Measurements from ENCODE around the gene EIF4E.
"Not testable (repeated sequence)": the region's sequence is repeated elsewhere in the genome, so short reads cannot be mapped to it uniquely, and the experiment has no call there.

The EIF4E gene

DNA sequence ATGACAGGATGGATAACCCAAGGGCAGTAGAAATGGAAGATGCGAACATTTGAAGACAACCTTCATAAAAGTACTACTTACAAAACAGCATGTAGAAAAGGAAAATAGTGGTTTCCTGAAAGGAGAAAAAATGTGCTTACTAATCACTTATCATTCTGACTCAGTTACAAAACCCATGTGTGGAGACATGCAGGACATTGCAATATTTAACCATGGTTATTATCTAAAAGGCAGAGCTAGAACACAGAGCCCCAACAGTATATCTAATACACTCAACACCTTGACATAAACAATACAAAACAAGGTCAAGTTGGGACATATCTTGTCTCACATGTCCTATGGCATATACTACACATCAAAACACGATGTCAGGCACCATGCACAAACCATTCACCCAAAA lies 55.9 kb downstream of the EIF4E start:
- DNase-seq (ENCODE audit: low spot score), result no peak

DNA sequence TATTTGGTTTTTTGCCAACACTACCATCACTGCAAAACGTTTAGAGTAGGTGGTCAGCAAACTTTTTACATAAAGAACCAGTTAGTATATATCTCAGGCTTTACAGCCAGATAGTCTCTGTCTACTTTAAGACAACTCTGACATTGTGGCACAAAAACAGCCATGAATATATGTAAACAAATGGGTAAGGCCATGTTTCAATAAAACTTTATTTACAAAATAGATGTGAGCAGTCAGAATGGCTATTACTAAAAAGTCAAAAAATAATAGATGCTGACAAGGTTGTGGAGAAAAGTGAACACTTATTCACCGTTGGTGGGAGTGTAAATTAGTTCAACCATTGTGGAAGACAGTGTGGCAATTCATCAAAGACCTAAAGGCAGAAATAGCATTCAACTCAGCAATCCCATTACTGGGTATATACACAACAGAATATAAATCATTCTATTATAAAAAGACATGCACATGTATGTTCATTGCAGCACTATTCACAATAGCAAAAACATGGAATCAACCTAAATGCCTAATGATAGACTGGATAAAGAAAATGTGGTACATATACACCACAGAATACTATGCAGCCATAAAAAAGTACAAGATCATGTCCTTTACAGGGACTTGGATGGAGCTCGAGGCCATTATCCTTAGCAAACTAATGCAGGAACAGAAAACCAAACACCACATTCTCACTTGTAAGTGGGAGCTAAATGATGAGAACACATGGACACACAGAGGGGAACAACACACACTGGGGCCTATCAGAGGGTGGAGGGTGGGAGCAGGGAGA lies 56.6 kb downstream of the EIF4E start:
- not testable (repeated sequence) for DNase-seq (ENCODE audit: low spot score)

DNA sequence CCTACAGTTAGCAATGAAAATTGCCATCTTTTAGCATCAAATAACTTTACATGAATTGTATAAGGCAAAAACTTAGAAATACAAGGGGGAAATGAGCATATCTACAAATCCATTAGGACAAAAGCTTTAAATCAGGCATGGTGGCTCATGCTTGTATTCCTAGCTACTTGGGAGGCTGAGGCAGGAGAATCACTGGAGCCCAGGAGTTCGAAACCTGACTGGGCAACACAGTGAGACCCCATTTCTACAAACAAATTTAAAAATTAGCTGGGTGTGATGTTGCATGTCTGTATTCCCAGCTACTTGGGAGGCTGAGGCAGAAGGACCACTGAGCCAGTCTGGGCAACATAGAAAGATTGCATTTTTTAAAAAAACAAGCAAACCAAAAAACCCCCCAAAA lies 61.3 kb downstream of the EIF4E start:
- no peak for DNase-seq (ENCODE audit: low spot score)

DNA sequence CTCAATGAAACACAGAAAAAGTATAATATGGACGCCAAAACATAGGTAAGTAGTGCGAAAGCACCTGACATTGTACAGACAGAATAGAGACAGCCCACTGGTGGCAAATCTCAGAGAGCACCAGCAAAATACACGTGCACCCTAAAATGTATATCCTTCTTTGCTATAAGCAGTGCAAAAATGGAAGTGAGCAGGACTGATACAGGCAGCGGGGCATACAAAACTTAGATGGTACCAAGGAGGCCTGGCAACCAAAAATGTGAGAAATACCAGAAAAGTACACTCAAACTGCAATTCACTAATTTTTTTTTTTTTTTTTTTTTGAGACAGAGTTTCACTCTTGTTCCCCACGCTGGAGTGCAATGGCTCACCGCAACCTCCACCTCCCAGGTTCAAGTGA lies 63.9 kb downstream of the EIF4E start:
- DNase-seq (ENCODE audit: low spot score), result no peak

DNA sequence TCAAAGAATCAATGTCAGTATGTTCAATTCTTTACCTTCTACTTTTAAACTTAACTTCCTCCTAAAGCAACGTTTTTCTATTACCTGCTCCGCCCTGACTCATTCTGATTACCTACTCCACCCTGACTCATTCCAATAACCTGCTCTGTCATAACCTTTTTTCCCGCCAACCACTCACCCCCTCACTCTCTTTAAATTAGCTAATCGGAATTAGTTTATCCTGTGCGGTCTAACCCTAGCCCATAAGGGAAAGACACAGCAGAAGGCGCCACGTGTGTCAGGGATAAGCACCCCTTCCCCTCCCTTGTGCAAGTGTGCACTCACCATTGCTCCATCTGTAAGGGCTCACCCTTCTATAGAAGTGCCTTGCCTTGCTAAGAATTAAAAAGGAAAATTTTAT lies 64.4 kb downstream of the EIF4E start:
- DNase-seq (ENCODE audit: low spot score), result no peak

DNA sequence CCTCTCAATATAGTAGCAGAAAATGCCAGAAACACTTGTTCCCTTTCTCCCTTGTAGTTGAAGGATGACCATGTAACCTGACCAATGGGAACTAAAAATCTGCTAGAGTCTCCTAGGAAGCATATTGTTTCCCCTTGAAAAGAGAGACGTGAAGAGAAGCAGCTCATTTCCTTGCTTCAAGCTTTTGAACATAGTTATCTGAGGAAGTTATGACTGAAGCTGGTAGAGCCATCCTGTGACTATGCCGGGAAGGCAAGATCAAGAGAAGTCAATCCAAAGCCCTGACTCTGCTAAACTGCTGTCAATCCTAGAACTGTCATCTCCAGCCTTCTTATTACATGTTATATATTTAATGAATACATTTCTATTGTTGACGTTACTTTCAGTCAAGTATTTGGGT lies 66.6 kb downstream of the EIF4E start:
- no peak for DNase-seq (ENCODE audit: low spot score)

DNA sequence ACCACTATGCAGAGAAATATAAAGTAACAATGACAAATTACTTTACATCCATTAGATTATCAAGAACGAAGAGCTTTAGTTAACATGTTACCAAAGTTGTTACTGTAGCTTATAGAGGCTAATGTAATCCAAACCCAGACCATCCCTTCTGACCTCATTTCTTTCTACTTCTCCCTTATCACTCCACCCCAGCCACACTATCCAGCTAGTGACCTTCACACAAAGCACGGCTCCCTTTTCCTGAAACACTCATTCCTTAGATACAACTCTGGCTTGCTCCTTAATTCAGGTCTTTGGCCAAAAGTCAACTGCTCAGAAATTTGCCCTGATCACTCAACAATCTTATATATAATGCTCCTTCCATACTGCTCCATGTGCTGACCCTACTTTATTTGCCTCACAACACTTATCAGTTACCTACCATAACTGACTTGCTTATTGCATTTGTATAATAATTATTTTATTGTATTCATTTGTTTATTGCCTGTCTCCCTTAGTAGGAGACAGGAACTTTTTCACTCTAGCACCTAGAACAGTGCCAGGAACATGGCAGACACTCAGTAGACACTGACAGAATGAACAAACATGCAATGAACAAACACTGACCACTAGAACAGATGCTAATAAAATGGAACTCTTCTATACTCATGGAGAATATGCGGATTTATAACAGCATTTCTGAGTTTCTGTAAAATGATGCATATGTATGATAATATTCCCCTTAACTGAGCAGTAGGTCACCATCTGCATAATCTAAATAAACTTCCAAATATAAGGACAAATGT lies 67.6 kb downstream of the EIF4E start:
- no peak for DNase-seq (ENCODE audit: low spot score)

DNA sequence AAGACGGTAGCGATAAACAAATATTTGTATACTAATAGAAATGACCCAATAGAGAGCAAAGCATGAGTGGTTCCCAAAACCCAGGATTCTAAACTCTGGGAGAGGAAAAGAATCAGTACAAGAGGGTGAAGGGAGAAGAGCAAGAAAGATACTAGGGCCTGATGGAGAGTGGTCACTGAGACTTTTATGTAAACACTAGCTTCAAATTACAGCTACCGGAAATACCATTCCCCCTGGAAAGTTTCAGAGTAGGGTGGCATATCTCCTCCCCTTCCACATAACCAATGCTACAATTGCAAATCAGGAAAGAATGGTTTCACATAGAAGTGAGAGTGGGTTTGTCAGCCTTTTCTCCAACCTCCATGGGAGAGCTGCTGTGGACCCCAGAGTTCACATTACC lies 77.1 kb downstream of the EIF4E start:
- no peak for DNase-seq (ENCODE audit: low spot score)

DNA sequence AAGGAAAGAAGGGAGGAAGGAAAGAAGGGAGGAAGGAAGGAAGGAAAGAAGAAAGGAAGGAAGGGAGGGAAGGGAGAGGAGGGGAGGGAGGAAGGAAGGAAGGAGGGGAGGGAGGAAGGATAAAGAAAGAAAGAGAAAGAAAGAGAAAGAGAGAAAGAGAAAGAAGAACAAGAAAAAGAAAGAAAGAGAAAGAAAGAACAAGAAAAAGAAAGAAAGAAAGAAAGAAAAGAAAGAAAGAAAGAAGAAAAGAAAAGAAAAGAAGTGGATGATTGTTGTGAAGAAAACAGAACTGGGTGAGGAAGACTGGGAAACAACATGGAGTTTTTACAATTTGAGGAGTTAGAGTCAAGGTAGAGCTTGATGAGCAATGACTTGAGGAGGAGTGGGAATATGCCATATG lies 78.0 kb downstream of the EIF4E start:
- no peak for DNase-seq (ENCODE audit: low spot score)

DNA sequence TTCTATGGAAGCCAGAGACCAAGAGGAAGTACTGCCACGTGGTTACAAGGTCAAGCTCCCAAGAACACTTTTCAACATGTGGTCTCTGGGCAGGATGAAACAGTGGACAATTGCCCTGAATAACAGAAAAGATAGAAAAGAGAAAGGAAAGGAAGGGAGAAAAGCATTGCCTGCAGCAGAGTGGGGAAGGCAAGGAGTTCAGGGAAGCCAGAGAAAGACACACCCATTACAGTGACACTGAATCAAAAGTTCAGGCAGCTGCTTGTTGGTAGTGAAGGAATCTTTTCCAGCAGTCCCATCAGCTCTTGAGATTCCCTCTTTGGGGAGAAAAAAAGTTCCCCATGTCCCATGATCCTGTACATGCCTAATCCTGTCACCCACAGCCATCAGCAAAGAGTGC lies 80.5 kb downstream of the EIF4E start:
- no peak for DNase-seq (ENCODE audit: low spot score)

DNA sequence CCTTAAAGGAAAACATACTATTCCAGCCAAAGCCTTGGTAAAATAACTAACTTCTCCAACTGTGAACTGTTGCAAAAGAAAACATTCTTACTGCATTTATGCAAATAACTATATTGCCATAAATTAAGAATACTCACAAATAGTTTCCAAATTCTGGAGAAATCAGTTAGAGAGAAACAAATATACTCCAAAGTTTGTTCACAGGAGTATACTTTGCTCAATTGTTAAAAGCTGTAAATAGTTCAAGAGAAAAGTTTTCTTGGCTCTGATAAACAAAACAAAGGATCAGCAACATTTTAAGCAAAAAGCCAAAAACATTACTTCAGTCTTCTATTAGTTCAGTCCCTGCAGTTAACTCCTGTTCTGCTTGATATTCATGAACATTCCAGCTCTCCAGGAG lies 83.0 kb downstream of the EIF4E start:
- DNase-seq (ENCODE audit: low spot score), result no peak

DNA sequence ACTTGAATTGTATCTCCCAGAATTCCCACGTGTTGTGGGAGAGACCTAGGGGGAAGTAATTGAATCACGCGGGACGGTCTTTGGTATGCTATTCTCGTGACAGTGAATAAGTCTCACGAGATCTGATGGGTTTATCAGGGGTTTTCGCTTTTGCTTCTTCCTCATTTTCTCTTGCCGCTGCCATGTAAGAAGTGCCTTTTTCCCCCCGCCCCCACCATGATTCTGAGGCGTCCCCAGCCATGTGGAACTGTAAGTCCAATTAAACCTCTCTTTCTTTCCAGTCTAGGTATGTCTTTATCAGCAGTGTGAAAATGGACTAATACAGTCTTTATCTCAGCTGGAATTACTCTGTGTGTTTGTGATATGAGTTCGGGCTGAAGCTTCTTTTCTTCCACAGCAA lies 86.0 kb downstream of the EIF4E start:
- DNase-seq (ENCODE audit: low spot score), result not testable (repeated sequence)

DNA sequence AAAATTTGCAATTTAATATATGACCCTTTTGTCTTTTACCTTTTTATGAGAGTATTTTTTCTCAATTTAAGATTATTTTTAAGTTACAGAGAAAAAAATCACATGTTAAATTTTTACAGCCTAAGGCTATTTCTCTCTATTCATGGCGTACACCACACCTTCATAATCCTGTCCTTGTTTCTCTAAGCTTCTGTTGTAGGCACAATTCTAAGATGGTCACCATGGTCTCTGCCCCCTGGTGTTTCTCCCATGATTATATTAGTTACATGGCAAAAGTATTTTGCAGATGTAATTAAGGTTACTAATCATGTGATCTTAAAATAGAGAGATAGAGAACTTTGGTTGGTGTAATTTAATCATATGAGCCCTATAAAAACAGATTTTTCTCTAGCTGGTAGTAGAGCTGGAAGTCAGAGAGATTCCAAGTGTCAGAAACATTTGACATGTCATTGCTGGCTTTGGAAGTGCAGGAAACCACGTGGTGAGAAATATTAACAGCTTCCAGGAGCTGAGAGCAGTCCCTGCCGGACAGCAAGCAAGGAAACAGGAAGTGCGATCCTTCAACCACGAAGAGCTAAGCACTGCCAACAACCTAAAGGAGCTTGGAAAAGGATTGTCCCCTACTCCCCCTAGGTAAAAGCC lies 89.8 kb downstream of the EIF4E start:
- peak; percentile 19 for DNase-seq (ENCODE audit: low spot score)

DNA sequence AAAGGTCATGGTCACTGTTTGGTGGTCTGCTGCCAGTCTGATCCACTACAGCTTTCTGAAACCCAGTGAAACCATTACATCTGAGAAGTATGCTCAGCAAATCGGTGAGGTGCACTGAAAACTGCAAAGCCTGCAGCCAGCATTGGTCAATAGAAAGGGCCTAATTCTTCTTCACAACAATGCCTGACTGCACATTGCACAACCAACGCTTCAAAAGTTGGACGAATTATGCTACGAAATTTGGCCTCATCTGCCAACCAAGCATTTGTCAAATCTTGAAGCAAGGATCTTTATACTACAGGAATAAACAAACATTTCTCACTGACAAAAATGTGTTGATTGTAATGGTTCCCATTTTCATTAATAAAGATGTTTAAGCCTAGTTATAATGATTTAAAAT lies 90.4 kb downstream of the EIF4E start:
- peak; percentile 31 for DNase-seq (ENCODE audit: low spot score)

DNA sequence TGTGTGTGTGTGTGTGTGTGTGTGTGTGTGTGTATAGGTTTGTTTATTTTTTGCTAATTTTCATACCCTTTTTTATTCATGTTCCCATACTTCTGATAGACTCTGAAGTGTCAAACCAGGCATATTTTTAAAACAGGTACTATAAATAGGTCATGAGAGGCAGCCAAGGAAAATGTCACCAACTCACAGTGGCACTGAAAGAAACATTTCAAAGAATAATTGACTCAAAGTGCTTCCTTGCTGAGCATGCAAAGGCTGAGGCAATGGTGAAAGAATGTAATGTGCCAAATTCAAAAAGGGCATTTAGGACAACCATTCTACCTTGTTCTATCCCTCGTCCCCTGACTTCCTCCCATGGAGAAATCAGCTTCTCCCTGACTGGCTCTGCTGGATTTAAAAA lies 95.5 kb downstream of the EIF4E start:
- no peak for DNase-seq (ENCODE audit: low spot score)

DNA sequence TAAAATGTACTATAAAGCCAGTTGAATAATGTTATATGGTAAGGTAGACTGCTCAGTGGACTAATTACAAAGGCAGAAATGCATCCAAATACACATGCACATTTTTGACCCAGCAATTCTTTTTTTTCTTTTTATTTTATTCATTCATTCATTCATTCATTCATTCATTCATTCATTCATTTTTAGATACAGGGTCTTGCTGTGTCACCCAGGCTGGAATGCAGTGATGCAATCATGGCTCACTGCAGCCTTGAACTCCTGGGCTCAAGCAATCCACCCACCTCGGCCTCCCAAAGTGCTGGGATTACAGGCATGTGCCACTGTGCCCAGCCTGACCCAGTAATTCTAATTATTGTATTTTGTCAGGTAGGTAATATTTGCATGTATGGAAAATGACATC lies 97.9 kb downstream of the EIF4E start:
- DNase-seq (ENCODE audit: low spot score), result not testable (repeated sequence)

Measured in globus pallidus (tissue), 1 donor.